Stimulated activated CD4-positive, alpha-beta T cell treated with anti-CD3 and anti-CD28 coated beads, Interleukin-4, amount 100 ng/mL, for 24 hours (primary cell): ENCODE results near the gene TAF4.
"Not testable (repeated sequence)": the region's sequence is repeated elsewhere in the genome, so short reads cannot be mapped to it uniquely, and the experiment has no call there.

ENCODE experiments used
- DNase-seq: peaks from one replicate; pipeline ENCODE4 v3.0.0-alpha.2; 2020

The TAF4 gene

DNA sequence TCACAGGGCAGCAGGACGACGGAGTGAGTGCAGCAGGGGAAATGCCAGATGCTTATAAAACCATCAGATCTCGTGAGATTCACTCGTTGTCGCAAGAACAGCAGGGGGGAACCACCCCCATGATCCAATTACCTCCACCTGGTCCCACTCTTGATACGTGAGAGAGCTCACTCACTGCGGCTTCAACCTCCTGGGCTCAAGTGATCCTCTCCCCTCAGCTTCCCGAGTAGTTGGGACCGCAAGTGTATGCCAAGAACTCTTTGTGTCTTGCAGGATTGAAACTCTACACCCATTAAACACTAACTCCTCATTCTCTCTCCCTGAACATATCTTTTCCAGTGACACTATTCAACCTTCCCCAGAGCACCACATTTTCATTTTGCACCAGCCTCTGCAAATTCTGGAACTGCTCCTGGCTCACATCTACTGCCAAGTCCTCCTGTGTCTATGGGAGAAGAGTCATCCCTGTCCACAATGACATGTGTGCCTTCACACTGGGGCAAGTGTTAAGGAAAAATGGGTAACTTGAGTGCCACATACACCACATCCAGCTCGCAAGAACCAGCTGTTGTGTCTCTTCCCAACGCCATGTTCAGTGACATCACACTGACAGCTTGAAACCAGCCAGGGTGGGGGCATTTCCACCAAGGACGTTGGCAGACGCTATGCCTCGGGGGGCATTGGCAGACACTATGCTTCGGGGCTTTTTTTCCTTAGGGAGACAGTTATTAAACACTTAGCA is 14.7 kb upstream of the TAF4 start:
- no peak for DNase-seq

DNA sequence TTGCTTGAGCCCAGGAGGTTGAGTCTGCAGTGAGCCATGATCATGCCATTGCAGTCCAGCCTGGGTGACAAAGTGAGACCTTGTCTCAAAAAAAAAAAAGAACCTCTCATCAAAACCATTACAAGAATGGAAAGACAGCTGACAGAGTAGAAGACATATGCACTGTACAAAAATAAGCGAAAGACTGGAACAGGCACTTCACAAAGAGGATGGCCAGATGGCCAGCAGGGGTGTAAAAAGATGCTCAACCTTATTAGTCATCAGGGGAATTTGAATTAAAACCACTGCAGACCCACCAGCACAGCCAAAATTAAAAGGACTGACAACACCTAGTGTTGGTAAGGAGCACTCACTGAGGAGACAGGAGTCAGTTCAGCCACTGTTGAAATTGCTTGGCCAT is 13.5 kb upstream of the TAF4 start:
- no peak for DNase-seq

GRCh38 chr20:62073323-62073722 is 7.6 kb upstream of the TAF4 start:
- no peak for DNase-seq

GRCh38 chr20:62071669-62072430 is 6.2 kb upstream of the TAF4 start:
- DNase-seq: not testable (repeated sequence)

DNA sequence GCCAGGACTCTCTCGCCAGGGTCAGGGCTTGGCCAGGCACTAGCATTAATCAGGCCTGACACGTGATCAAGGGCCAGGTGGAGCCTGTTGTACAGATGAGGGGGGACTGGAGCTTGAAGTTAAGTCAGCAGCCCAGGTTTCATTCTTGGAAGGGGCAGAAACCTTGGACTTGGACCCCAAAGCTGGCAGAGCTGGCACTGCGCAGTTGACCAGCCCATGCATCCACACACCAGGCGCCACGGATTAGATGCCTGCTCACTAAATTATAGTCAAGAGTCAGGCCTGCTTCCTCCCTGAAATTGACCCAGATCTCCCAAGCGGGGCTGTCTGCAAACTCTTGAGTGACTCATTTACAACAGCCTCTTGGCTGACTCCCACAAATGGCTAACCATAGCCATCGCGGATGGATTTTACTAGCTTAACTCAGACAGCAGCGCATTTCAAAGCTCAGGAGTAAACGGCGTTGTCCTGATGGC is 4.1 kb upstream of the TAF4 start:
- DNase-seq: no peak

GRCh38 chr20:62068997-62069396 is 3.3 kb upstream of the TAF4 start:
- no peak for DNase-seq

- DNase-seq: no peak
Measured at GRCh38 chr20:62067547-62068260, 2.0 kb upstream of the TAF4 start.

GRCh38 chr20:62066983-62067433 is 1.3 kb upstream of the TAF4 start:
- DNase-seq: no peak

DNA sequence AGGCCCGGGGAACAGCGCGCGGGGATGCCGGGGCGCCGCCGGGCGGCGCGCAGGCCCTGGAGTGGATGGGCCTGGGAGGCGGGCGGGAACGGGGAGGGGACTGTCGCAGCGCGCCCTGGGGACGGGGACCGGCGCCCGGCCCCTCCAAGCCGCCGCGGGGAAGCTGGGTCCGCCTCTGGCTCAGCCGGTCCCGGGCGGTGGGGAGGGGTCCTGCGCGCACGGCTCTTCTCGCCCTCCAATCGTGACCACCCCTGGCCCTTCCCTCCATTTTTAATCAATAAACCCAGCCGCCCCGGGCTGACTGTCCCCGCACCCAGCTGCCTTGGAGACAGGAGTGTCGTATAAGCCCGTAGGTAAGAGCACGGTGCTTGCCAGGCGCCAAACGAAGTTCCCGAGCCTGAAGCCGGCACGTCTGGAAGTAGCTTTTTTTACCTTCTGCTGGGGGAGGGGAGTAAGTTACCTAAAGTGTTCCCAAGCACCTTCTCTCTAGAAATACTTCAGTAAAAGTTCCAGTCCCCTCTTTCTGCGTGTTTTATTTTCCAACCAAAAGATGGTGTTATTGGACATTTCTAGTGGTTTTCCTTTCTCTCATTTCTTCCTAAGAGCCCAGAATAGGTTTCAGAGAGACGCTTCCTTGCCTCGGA is 780 bp upstream of the TAF4 start:
- peak; percentile 51 for DNase-seq

DNA sequence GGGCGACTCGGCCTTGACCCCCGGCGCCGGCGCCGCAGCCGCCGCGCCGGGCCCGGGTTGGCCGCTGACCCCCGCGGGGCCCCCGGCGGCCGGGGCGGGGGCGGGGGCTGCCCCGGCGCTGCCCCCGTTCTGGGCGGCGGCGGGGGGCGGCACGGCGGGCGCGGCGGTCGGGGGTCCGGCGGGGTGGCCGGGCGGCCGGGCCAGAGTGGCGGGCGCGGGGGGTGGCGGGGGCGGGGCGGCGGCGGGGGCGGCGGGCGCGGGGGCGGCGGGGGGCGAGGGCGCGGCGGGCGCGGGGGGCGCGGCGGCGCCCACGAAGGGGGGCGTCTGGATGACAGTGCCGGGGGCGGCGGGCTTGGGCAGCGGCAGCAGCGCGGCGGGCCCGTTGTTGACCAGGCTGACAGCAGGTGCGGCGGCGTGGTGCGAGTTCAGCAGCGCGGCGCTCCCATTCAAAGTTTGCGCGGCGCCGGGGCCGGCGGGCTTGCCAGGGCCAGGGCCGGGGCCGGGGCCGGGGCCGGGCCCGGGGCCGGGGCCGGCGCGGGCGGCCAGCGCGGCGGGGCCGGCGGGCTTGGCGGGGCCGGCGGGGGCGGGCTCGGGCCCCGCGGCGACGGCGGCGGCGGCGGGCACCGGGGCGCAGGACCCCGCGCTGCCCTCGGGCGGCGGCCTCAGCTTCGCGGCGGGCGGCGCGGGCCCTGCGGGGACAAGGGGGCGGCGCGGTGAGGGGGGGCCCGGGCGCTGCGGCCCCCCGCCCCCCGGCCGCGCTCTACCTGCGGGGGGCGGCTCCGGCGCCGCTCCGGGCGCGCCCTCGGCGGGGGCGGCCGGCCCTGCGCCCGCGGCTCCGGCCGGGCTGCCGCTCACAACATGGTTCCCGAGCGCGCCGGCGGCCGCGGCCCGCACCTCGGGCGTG is 659 bp downstream of the TAF4 start:
- no peak for DNase-seq

DNA sequence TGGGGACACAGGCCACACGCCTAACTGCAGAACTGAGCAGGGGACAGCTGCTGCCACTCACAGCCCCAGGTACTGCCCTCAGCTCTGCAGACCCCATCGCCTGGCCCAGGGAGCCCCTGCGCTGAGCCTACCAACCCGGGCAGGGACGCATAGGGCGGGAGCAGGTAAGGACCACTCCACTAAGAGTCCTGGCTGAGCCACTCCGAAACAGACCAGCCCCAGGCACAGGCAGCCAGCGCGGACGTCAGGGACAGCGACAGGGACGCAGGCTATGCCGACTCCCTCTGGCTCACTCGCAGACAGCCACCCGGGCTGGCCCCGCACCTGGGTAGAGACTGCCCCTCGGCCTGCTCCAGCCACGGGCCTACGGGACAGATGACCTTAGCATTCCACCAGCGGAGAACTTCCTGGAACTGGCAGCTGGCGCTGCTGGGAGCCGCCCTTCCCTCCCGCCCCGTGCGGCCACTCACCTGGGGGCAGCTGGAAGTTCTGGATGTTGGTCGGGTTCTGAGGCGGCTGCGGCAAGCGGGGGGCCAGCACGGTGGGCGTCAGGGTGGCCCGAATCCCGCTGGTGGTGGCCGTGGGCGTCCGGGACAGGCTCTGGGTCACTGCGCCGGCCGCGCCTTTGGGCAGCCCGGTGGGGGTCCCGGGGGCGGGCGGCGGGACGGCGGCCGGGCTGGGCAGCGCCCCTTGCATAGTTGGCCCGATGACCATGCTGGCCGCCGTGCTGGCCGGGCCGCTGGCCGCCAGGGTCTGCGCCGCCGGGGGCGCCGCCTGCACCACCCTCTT is 1.5 kb downstream of the TAF4 start:
- no peak for DNase-seq

GRCh38 chr20:62063315-62063980 is 2.2 kb downstream of the TAF4 start:
- no peak for DNase-seq

DNA sequence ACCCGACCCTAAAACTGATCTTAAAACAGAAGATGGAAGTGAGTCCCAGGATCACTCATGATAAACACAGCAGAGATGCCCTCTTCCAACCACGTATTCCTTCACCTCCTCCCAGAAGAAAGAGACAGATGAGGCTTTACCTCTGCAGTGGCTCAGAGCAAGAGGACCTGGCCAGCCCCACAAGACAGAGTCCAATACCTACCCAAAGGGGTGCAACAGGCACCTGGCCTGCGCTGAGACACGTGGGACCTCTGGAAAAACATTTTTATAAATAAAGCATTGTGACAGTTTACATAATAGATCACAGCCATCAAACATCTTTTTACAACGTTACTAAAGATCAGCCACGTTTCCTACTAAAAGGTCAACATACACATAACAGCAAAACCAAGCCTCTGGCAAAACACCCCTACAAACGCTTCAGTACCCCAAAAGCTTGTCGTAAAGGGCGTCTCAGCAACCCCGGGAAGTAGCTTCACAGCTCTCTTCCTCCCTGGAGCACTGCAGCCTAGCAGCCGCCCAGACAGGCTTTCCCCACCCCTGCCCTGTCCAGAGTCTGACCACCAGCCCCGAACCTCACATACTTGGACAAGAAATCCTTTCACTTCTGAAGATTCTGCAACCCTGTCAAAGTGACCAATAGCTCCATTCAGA is 2.9 kb downstream of the TAF4 start:
- no peak for DNase-seq

- no peak for DNase-seq
Measured at GRCh38 chr20:62061851-62062423, 3.7 kb downstream of the TAF4 start.

DNA sequence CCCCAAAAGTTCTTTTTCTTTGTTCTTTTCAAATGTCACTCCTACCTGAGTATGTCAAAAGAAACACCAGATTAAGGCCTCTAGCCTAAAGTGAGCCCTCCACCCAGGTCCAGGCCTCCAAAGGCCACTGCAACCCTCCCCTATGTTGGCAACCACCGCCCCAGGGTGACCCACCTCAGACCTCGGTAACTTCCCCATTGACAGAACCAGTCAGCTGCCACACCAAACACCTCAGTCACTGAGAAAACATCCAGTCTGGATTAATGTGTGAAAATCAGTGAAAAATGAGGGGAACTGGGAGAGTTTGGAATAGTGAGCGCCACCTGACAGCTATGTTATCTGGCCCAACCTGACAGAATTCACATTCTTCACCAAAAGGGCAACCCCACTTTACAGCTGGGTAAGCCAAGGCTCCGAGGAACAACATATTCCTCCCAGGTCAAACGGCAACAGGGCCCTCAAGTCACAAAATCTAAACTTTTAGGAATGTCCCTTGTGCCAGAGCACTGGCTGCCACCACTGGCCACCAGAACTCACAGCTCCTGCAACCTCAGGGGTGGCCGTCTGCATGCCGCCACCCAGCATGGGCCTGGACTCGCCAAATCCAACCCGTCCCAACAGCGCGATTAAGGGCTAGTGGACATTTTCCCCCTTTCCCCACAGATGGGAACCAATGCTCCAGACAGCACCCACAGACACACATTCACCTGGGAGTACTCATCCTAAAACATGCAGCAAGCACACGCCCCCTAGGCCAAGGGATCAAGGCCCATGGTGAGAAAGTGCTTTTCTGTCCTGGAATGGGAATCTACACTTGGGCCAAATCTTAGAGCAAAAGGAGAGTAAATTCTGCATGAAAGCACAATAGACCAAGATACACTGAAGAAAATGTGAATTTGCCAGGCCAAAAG is 4.8 kb downstream of the TAF4 start:
- no peak for DNase-seq

- DNase-seq: no peak
Measured at GRCh38 chr20:62059920-62060630, 5.6 kb downstream of the TAF4 start.

DNA sequence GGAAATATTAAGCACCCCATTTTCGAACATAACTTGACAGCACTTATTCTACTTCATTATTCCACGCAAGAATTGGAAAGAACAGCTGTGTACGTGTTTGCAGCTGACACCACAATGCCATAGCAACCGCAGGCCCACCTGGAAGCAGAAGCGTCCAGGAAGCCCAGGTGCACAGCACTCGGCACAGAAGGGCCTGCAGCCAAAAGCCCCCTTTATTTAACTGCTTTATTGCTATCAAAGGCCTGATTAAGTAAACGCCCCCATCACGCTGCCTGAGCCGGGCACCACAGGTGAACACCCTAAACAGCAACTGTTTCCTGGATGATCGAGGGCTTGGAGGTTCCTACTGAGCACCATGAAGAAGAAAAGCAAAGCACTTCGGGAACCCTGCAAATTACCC is 6.3 kb downstream of the TAF4 start:
- DNase-seq: no peak

DNA sequence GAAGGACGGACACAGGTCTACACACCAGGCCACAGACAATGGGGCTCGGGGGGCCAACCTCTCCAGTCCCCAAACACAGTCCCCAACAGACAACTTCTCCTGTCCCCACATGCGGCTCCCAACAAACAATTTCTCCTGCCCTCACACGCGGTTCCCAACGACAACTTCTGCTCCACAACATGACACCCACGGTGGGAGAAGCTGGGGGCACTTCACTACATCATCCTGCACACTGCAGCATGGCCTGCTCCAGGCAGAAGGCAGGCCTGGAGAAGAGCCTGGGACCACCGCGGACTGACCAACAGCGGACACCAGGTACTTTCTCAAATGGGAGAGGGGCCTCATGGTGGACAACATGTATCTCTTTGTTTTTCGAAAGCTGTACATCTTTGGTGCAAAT is 6.7 kb downstream of the TAF4 start:
- no peak for DNase-seq
